HCT116 (cell line): ENCODE results near the gene FTO. TPM values are rescaled to one million over a fixed set of nuclear protein-coding genes. Genes with fewer than 3 reads are reported as not detected.

Experiments used
- ATAC-seq: fragments of 200-7000 bp; cut with Tn5 transposase; 2 replicates; pipeline ENCODE4 v1.9.1; 2020; ENCODE audit warnings: mild to moderate bottlenecking, moderate library complexity
- BruUV-seq: library from RNA; stranded (reverse); fragments of 400-500 nt; replicated peaks from 2 replicates; lab custom pipeline; 2021; lab: Mats Ljungman, UMichigan
- CTCF ChIA-PET: fragments of 300-600 bp; sonication (Branson Sonifier 250); formaldehyde crosslinking; loops from one replicate; lab custom pipeline; 2021; ENCODE audit warnings: antibody characterized with exemption; lab: Charles Lee
- POLR2A ChIA-PET: fragments of 300-600, 350-600 bp; sonication (Branson Sonifier 250); formaldehyde crosslinking; loops from one replicate; lab custom pipeline; 2021; ENCODE audit warnings: antibody characterized with exemption; lab: Charles Lee
- RAD21 ChIA-PET, 2 experiments: fragments of 300-600 bp; sonication (Branson Sonifier 250); formaldehyde crosslinking; loops; one replicate each; lab custom pipeline; 2023; ENCODE audit warnings: low total read pairs in 2 of 2; ENCODE audit not compliant: uncharacterized antibody in 2 of 2, unreplicated experiment in 2 of 2, low non-redundant PET in 1 of 2; lab: Charles Lee
- DNase-seq: peaks from one replicate; pipeline ENCODE4 v3.0.0-alpha.2; 2010; ENCODE audit warnings: low read depth, low spot score
- H2AFZ ChIP-seq: fragments of 200-600 bp; shearing (Covaris generic), sonication (generic); 2 replicates; pipeline ENCODE4 v1.6.1; 2017; ENCODE audit warnings: low read depth, mixed run types, mixed read lengths, antibody characterized with exemption, low read length; ENCODE audit not compliant: poor library complexity, severe bottlenecking
- H3K27ac ChIP-seq: 2 replicates; pipeline ENCODE4 v1.5.1; 2012; ENCODE audit warnings: low read depth, low read length
- H3K27me3 ChIP-seq: fragments of 200-600 bp; sonication (generic); 2 replicates; pipeline ENCODE4 v1.6.1; 2016; ENCODE audit warnings: mixed run types, low read length, mixed read lengths; ENCODE audit not compliant: insufficient read depth
- H3K36me3 ChIP-seq, 2 experiments: fragments of 200-500 bp in 1 of 2; fragments of 200-600 bp in 1 of 2; sonication (Bioruptor generic) in 1 of 2; sonication (generic) in 1 of 2; 2 replicates each; pipeline versions ENCODE4 v1.5.1 to v1.6.1; 2014 to 2016; ENCODE audit warnings: low read length in 2 of 2, inconsistent platforms in 1 of 2, mixed read lengths in 1 of 2, mixed run types in 1 of 2; ENCODE audit not compliant: insufficient read depth in 2 of 2, control insufficient read depth in 1 of 2
- H3K4me1 ChIP-seq, 2 experiments: fragments of 200-600 bp in 1 of 2; sonication (generic) in 1 of 2; 2 replicates each; pipeline versions ENCODE4 v1.5.1 to v1.6.1; 2012 to 2017; ENCODE audit warnings: low read length in 2 of 2, inconsistent platforms in 1 of 2, mild to moderate bottlenecking in 1 of 2, mixed read lengths in 1 of 2, mixed run types in 1 of 2, moderate library complexity in 1 of 2; ENCODE audit not compliant: insufficient read depth in 2 of 2, control insufficient read depth in 1 of 2
- H3K4me2 ChIP-seq: fragments of 200-600 bp; sonication (generic); 2 replicates; pipeline ENCODE4 v1.6.1; 2017; ENCODE audit warnings: mixed run types, low read length, mixed read lengths
- H3K4me3 ChIP-seq, 2 experiments: fragments of 200-600 bp in 1 of 2; sonication (generic) in 1 of 2; replicated peaks in 1 of 2; 2 replicates each; pipeline ENCODE4 v1.5.1; 2011 to 2016; ENCODE audit warnings: low read length in 2 of 2, control low read depth in 1 of 2, low read depth in 1 of 2, mild to moderate bottlenecking in 1 of 2, mixed read lengths in 1 of 2, mixed run types in 1 of 2
- H3K79me2 ChIP-seq: fragments of 200-600 bp; sonication (generic); 2 replicates; pipeline ENCODE4 v1.6.1; 2017; ENCODE audit warnings: mild to moderate bottlenecking, mixed run types, low read length, moderate library complexity, mixed read lengths; ENCODE audit not compliant: insufficient read depth
- H3K9ac ChIP-seq: fragments of 200-600 bp; sonication (generic); 2 replicates; pipeline ENCODE4 v1.6.1; 2016; ENCODE audit warnings: low read length, mixed read lengths
- H3K9me2 ChIP-seq: fragments of 200-600 bp; sonication (generic), shearing (Covaris generic); 2 replicates; pipeline ENCODE4 v1.6.1; 2017; ENCODE audit warnings: mixed run types, mild to moderate bottlenecking, moderate library complexity; ENCODE audit not compliant: insufficient read depth
- H3K9me3 ChIP-seq, 2 experiments: fragments of 200-500 bp in 1 of 2; fragments of 200-600 bp in 1 of 2; sonication (Bioruptor generic) in 1 of 2; sonication (generic) in 1 of 2; 2 replicates each; pipeline ENCODE4 v1.6.1; 2014 to 2017; ENCODE audit warnings: low read length in 2 of 2, mixed read lengths in 2 of 2, inconsistent platforms in 1 of 2, low read depth in 1 of 2, mild to moderate bottlenecking in 1 of 2, mixed run types in 1 of 2, moderate library complexity in 1 of 2; ENCODE audit not compliant: control insufficient read depth in 1 of 2, insufficient read depth in 1 of 2
- H4K20me1 ChIP-seq: fragments of 200-600 bp; sonication (generic), shearing (Covaris generic); 2 replicates; pipeline ENCODE4 v1.6.1; 2017; ENCODE audit warnings: mixed run types, mild to moderate bottlenecking, moderate library complexity; ENCODE audit not compliant: insufficient read depth
- CEBPB ChIP-seq: IDR thresholded peaks from 2 replicates; pipeline ENCODE4 v1.6.1; 2012; ENCODE audit warnings: low read depth
- SIN3A ChIP-seq: IDR thresholded peaks from 2 replicates; pipeline ENCODE4 v1.6.1; 2012; ENCODE audit warnings: low read depth
- SRF ChIP-seq: IDR thresholded peaks from 2 replicates; pipeline ENCODE4 v1.6.1; 2012; ENCODE audit warnings: low read depth
- TCF7L2 ChIP-seq: IDR thresholded peaks from 2 replicates; pipeline ENCODE4 v1.7.0; 2011; ENCODE audit warnings: borderline replicate concordance, inconsistent platforms; ENCODE audit not compliant: insufficient read depth, insufficient read length; ENCODE audit errors: extremely low read depth
- ZNF274 ChIP-seq: fragments of 200-500 bp; sonication (Bioruptor generic); IDR thresholded peaks from 2 replicates; pipeline ENCODE4 v1.6.1; 2014; ENCODE audit warnings: mild to moderate bottlenecking, low read depth, low read length, inconsistent platforms
- intact Hi-C: fragments of 100-400 bp; cut with micrococcal nuclease; formaldehyde crosslinking; loops from 2 replicates; pipeline ENCODE4 v1.10.0; 2022
- total RNA-seq: library from RNA; stranded (reverse); gene quantifications from one replicate; pipeline ENCODE4 v1.2.1, GENCODE V29; 2021; ENCODE audit not compliant: unreplicated experiment
- TF ChIP-seq, protein P1 (sequence below): IDR thresholded peaks from 2 replicates; pipeline ENCODE4 v1.6.1; 2012
- TF ChIP-seq, protein P2 (sequence below): IDR thresholded peaks from 2 replicates; pipeline ENCODE4 v1.6.1; 2011; ENCODE audit warnings: mild to moderate bottlenecking, low read length, moderate library complexity; ENCODE audit not compliant: insufficient replicate concordance; ENCODE audit errors: extremely low read depth

FTO gene
- total RNA-seq, 1 experiment from 2014 or later, result 55.2 TPM

DNA sequence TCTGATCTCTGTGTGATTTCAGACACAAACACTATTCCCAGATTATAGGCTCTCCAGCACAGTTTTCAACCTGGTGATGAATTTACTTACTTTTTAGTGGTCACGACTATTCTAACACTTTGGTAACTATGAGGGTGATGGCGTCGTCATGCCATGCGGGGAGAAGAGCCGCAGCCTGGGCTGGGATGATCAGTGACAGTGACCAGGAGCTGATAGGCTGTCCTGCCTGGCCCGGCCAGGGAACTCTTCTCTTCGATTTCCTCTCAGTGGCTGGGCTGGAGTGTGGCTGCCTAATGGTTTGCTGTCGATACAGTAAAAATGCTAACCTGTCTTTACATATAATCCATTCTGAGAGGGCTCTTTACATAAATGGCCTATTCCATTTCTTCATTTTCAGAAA, 469.5 kb downstream of the FTO start:
- RAD21 ChIA-PET, result no interaction called here
- H3K9me3 ChIP-seq, result no peaks in the 10 kb centered on the region
- H4K20me1 ChIP-seq, result no peaks in the 10 kb centered on the region
- H3K36me3 ChIP-seq, result no peaks in the 10 kb centered on the region
- TF ChIP-seq SIN3A, result no peak
- TF ChIP-seq, protein P1, sequence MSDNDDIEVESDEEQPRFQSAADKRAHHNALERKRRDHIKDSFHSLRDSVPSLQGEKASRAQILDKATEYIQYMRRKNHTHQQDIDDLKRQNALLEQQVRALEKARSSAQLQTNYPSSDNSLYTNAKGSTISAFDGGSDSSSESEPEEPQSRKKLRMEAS, result no peak
- TF ChIP-seq, protein P2, sequence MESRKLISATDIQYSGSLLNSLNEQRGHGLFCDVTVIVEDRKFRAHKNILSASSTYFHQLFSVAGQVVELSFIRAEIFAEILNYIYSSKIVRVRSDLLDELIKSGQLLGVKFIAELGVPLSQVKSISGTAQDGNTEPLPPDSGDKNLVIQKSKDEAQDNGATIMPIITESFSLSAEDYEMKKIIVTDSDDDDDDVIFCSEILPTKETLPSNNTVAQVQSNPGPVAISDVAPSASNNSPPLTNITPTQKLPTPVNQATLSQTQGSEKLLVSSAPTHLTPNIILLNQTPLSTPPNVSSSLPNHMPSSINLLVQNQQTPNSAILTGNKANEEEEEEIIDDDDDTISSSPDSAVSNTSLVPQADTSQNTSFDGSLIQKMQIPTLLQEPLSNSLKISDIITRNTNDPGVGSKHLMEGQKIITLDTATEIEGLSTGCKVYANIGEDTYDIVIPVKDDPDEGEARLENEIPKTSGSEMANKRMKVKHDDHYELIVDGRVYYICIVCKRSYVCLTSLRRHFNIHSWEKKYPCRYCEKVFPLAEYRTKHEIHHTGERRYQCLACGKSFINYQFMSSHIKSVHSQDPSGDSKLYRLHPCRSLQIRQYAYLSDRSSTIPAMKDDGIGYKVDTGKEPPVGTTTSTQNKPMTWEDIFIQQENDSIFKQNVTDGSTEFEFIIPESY, result no peak
- TF ChIP-seq SRF, result no peak
- TF ChIP-seq CEBPB, result no peak
- TF ChIP-seq, all 23 proteins: peak for 0
- Histone ChIP-seq H3K27me3 (peaks cover 46% of the 10 kb centered on the region), H3K27ac (no peak overlapping the region), H2AFZ (no peak overlapping the region), H3K9ac (no peak overlapping the region), H3K9me2 (no peaks in the 10 kb centered on the region), H3K4me2 (no peak overlapping the region), H3K4me1 (no peaks in the 10 kb centered on the region), H3K4me3 (no peak overlapping the region), H3K79me2 (no peaks in the 10 kb centered on the region)
- intact Hi-C loops, result no loop called here
- no TSS peak for BruUV-seq
- POLR2A ChIA-PET, result no interaction called here
- CTCF ChIA-PET, result no interaction called here
- DNase-seq, result no peak
- no peak for ATAC-seq

DNA sequence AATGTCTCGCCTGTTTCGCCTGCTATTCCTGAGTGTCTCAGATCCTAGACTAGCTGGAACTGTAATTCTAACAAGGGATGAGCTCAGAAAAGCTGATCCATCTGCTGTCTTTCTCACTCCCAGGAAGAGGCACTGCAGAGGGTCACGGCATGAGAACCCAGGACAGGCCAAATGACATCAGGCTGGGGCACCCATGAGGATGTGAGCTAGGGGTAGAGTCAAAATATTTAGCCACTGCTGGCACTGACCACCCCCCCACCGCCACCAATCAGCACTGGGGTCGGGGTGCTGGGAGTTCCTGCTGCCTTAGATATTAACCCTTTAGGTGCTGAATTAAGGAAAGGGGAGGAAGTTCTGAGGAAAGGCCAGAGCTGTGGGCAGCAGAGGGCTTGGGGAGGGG, 470.2 kb downstream of the FTO start:
- no peak for DNase-seq
- Histone ChIP-seq H3K36me3 (no peaks in the 10 kb centered on the region), H3K9me2 (no peaks in the 10 kb centered on the region), H3K27me3 (peaks cover 38% of the 10 kb centered on the region), H3K79me2 (no peaks in the 10 kb centered on the region), H3K27ac (no peak overlapping the region), H4K20me1 (no peaks in the 10 kb centered on the region), H3K4me2 (no peak overlapping the region), H3K9me3 (no peaks in the 10 kb centered on the region), H3K4me1 (no peaks in the 10 kb centered on the region), H2AFZ (no peak overlapping the region), H3K9ac (no peak overlapping the region), H3K4me3 (no peak overlapping the region)
- CTCF ChIA-PET, result no interaction called here
- POLR2A ChIA-PET, result no interaction called here
- no TSS peak for BruUV-seq
- intact Hi-C loops, result no loop called here
- no peak for TF ChIP-seq SIN3A
- no peak for TF ChIP-seq TCF7L2
- no peak for TF ChIP-seq ZNF274
- no peak for ATAC-seq
- RAD21 ChIA-PET, result no interaction called here
